Measurements from ENCODE around the gene MORN5. TPM values are rescaled to one million over a fixed set of nuclear protein-coding genes. Genes with fewer than 3 reads are reported as not detected.

Gene MORN5
- total and polyA plus RNA-seq, 2 donors (not counting 1 experiment from before 2014, with no cell fraction given): not detected

GRCh38 chr9:122164286-122164685, 4.6 kb downstream of the MORN5 start:
- Mint-ChIP-seq H3K4me3 (no peak overlapping the region), H3K4me1 (peaks cover 6% of the 10 kb centered on the region), H3K27ac (no peak overlapping the region), H3K27me3 (peaks cover 53% of the 10 kb centered on the region), H3K9me3 (ENCODE audit: insufficient read depth) (peaks cover 6% of the 10 kb centered on the region)
- 76% methylated on average over 2 of the region's 2 CpGs for WGBS (ENCODE audit: insufficient coverage)
- no peak overlapping the region for H2AFZ ChIP-seq (ENCODE audit: insufficient read depth, low read depth, low read length, poor library complexity, severe bottlenecking)
- DNase-seq: no peak
- CTCF ChIA-PET: no interaction called here
- no peak overlapping the region for H3K4me3 ChIP-seq (ENCODE audit: control extremely low read depth in 1 of 5, extremely low read depth in 1 of 5, insufficient read depth in 1 of 5, low read depth in 2 of 5, low read length in 4 of 5)
- H3K4me2 ChIP-seq (replicated peaks; ENCODE audit: low read depth, low read length, poor library complexity, severe bottlenecking): no peak overlapping the region
- H3K27ac ChIP-seq (ENCODE audit: low read length in 2 of 2): no peak overlapping the region
- H3K4me1 ChIP-seq (ENCODE audit: control insufficient read depth in 2 of 2, insufficient read depth in 2 of 2, low read length in 2 of 2): peaks cover 0 to 4% of the 10 kb centered on the region in 2 donors
- H3K9me3 ChIP-seq (ENCODE audit: control extremely low read depth in 1 of 3, control insufficient read depth in 2 of 3, insufficient read depth in 1 of 3, low read length in 2 of 3): peaks cover 1 to 3% (median 2%) of the 10 kb centered on the region in 3 donors
- POLR2A ChIA-PET: no interaction called here
- no peaks in the 10 kb centered on the region for H3K36me3 ChIP-seq (replicated peaks in 1 of 2; ENCODE audit: control extremely low read depth in 1 of 2, control insufficient read depth in 1 of 2, extremely low read depth in 1 of 2, insufficient read depth in 2 of 2, low read length in 1 of 2)
- intact Hi-C loops (cut with micrococcal nuclease): no loop called here
- no peak overlapping the region for H3K9ac ChIP-seq (ENCODE audit: low read length)
- H3K27me3 ChIP-seq (replicated peaks in 1 of 4; ENCODE audit: control extremely low read depth in 1 of 4, control insufficient read depth in 3 of 4, insufficient read depth in 4 of 4, low read length in 3 of 4): peaks cover 0 to 24% (median 0%) of the 10 kb centered on the region in 4 experiments
- no peak for TF ChIP-seq EZH2 (IDR thresholded peaks at IDR 0.05; ENCODE audit: borderline replicate concordance, insufficient read depth, low read depth, low read length, poor library complexity, severe bottlenecking)
- TF ChIP-seq, protein P1, sequence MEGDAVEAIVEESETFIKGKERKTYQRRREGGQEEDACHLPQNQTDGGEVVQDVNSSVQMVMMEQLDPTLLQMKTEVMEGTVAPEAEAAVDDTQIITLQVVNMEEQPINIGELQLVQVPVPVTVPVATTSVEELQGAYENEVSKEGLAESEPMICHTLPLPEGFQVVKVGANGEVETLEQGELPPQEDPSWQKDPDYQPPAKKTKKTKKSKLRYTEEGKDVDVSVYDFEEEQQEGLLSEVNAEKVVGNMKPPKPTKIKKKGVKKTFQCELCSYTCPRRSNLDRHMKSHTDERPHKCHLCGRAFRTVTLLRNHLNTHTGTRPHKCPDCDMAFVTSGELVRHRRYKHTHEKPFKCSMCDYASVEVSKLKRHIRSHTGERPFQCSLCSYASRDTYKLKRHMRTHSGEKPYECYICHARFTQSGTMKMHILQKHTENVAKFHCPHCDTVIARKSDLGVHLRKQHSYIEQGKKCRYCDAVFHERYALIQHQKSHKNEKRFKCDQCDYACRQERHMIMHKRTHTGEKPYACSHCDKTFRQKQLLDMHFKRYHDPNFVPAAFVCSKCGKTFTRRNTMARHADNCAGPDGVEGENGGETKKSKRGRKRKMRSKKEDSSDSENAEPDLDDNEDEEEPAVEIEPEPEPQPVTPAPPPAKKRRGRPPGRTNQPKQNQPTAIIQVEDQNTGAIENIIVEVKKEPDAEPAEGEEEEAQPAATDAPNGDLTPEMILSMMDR (IDR thresholded peaks at IDR 0.05): no peak
- H3K79me2 ChIP-seq (ENCODE audit: control insufficient read depth, insufficient read depth, low read length): peaks cover 3% of the 10 kb centered on the region
- no peak for ATAC-seq (ENCODE audit: low read depth)
- no peaks in the 10 kb centered on the region for H4K20me1 ChIP-seq (ENCODE audit: control insufficient read depth, insufficient read depth, low read length, poor library complexity, severe bottlenecking)

DNA sequence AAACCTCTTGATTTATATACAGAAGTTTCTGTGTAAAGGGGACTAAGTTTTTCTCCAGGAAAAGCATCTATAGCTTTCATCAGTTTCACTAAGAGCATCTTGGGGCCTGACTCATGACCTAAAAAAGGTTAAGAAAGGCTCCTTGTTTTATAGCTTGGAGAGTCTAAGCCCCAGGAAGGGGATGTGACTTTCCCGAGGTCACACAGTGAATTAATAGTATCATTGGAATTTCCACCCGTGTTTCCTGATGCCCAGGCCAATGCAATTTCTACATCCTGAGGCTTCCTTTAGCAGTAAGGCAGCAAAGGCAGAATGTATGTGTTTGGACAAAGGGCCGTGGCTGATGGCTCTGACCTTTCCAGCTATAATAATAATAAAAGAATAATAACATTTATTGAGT, 8.6 kb downstream of the MORN5 start:
- no peaks in the 10 kb centered on the region for H3K36me3 ChIP-seq (replicated peaks in 1 of 2; ENCODE audit: control extremely low read depth in 1 of 2, control insufficient read depth in 1 of 2, extremely low read depth in 1 of 2, insufficient read depth in 2 of 2, low read length in 1 of 2)
- no peak overlapping the region for H3K4me2 ChIP-seq (replicated peaks; ENCODE audit: low read depth, low read length, poor library complexity, severe bottlenecking)
- POLR2A ChIA-PET: no interaction called here
- DNase-seq (no peak), ATAC-seq (ENCODE audit: low read depth) (no peak)
- no peak overlapping the region for H3K9ac ChIP-seq (ENCODE audit: low read length)
- peaks cover 0 to 3% (median 0%) of the 10 kb centered on the region in 3 donors for H3K9me3 ChIP-seq (ENCODE audit: control extremely low read depth in 1 of 3, control insufficient read depth in 2 of 3, insufficient read depth in 1 of 3, low read length in 2 of 3)
- H3K4me3 ChIP-seq (ENCODE audit: control extremely low read depth in 1 of 5, extremely low read depth in 1 of 5, insufficient read depth in 1 of 5, low read depth in 2 of 5, low read length in 4 of 5): no peak overlapping the region
- no peak for TF ChIP-seq EZH2 (IDR thresholded peaks at IDR 0.05; ENCODE audit: borderline replicate concordance, insufficient read depth, low read depth, low read length, poor library complexity, severe bottlenecking)
- TF ChIP-seq, protein P1 (IDR thresholded peaks at IDR 0.05): no peak
- H3K27ac ChIP-seq (ENCODE audit: low read length in 2 of 2): no peak overlapping the region
- H3K27me3 Mint-ChIP-seq: peaks cover 57% of the 10 kb centered on the region
- no peak overlapping the region for H3K4me3 Mint-ChIP-seq
- no peaks in the 10 kb centered on the region for H3K79me2 ChIP-seq (ENCODE audit: control insufficient read depth, insufficient read depth, low read length)
- no peaks in the 10 kb centered on the region for H4K20me1 ChIP-seq (ENCODE audit: control insufficient read depth, insufficient read depth, low read length, poor library complexity, severe bottlenecking)
- WGBS (ENCODE audit: insufficient coverage): no CpG with 5 or more reads among the region's 3 CpGs
- no peak overlapping the region for H2AFZ ChIP-seq (ENCODE audit: insufficient read depth, low read depth, low read length, poor library complexity, severe bottlenecking)
- no peaks in the 10 kb centered on the region for H3K9me3 Mint-ChIP-seq (ENCODE audit: insufficient read depth)
- intact Hi-C loops (cut with micrococcal nuclease): no loop called here
- H3K4me1 Mint-ChIP-seq: no peaks in the 10 kb centered on the region
- H3K27ac Mint-ChIP-seq: no peak overlapping the region
- H3K27me3 ChIP-seq (replicated peaks in 1 of 4; ENCODE audit: control extremely low read depth in 1 of 4, control insufficient read depth in 3 of 4, insufficient read depth in 4 of 4, low read length in 3 of 4): peaks cover 0 to 28% (median 6%) of the 10 kb centered on the region in 4 experiments
- no peaks in the 10 kb centered on the region for H3K4me1 ChIP-seq (ENCODE audit: control insufficient read depth in 2 of 2, insufficient read depth in 2 of 2, low read length in 2 of 2)
- CTCF ChIA-PET: interaction anchor here (0.8 kb wide), 1 partner anchor 16 kb away, joined by 3 read pairs; no protein-coding TSS in a partner anchor
